Astrocyte (in vitro differentiated cells and primary cell): ENCODE measurements around the gene PDGFD. TPM values are rescaled to one million over a fixed set of nuclear protein-coding genes. Genes with fewer than 3 reads are reported as not detected.

Experiments
- DNase-seq: peaks from one replicate; pipeline ENCODE4 v3.0.0-alpha.2; 2010; ENCODE audit warnings: low read depth
- FAIRE-seq: peaks from 2 replicates; lab custom pipeline; 2011; peaks lifted over from hg19 to GRCh38; lab: Jason Lieb, UNC
- H2AFZ ChIP-seq: 2 replicates; pipeline ENCODE4 v1.6.0; 2012; ENCODE audit warnings: low read depth, low read length, inconsistent platforms
- H3K27ac ChIP-seq: 2 replicates; pipeline ENCODE4 v1.5.1; 2011; ENCODE audit warnings: low read depth, low read length, inconsistent platforms
- H3K27me3 ChIP-seq: 2 replicates; pipeline ENCODE4 v1.6.0; 2011; ENCODE audit warnings: low read length, inconsistent platforms; ENCODE audit not compliant: insufficient read depth
- H3K36me3 ChIP-seq: 2 replicates; pipeline ENCODE4 v1.5.1; 2011; ENCODE audit warnings: low read length, inconsistent platforms; ENCODE audit not compliant: insufficient read depth
- H3K4me1 ChIP-seq: 2 replicates; pipeline ENCODE4 v1.5.1; 2011; ENCODE audit warnings: low read length, inconsistent platforms; ENCODE audit not compliant: insufficient read depth
- H3K4me2 ChIP-seq: 2 replicates; pipeline ENCODE4 v1.6.0; 2012; ENCODE audit warnings: low read length, inconsistent platforms
- H3K4me3 ChIP-seq: 2 replicates; pipeline ENCODE4 v1.5.1; 2011; ENCODE audit warnings: low read depth, mild to moderate bottlenecking, low read length, inconsistent platforms; ENCODE audit not compliant: insufficient read depth
- H3K79me2 ChIP-seq: 2 replicates; pipeline ENCODE4 v1.6.0; 2012; ENCODE audit warnings: mild to moderate bottlenecking, low read length, inconsistent platforms; ENCODE audit not compliant: insufficient read depth
- H3K9ac ChIP-seq: 2 replicates; pipeline ENCODE4 v1.6.0; 2012; ENCODE audit warnings: mild to moderate bottlenecking, low read length, inconsistent platforms
- H3K9me3 ChIP-seq: 2 replicates; pipeline ENCODE4 v1.5.1; 2012; ENCODE audit warnings: low read depth, mild to moderate bottlenecking, low read length, inconsistent platforms; ENCODE audit not compliant: insufficient read depth
- H4K20me1 ChIP-seq: 2 replicates; pipeline ENCODE4 v1.6.0; 2012; ENCODE audit warnings: low read length, inconsistent platforms; ENCODE audit not compliant: insufficient read depth
- H3K27ac Mint-ChIP-seq: one replicate; pipeline ENCODE4 v1.8.0; 2021; ENCODE audit warnings: mild to moderate bottlenecking, mixed read lengths; ENCODE audit not compliant: unreplicated experiment
- H3K27me3 Mint-ChIP-seq: one replicate; pipeline ENCODE4 v1.8.0; 2021; ENCODE audit warnings: low read depth, mixed read lengths; ENCODE audit not compliant: unreplicated experiment
- H3K36me3 Mint-ChIP-seq: one replicate; pipeline ENCODE4 v1.8.0; 2021; ENCODE audit warnings: low read depth, mixed read lengths; ENCODE audit not compliant: unreplicated experiment
- H3K4me1 Mint-ChIP-seq: one replicate; pipeline ENCODE4 v1.8.0; 2021; ENCODE audit warnings: low read depth, mixed read lengths; ENCODE audit not compliant: unreplicated experiment
- H3K4me3 Mint-ChIP-seq: one replicate; pipeline ENCODE4 v1.8.0; 2021; ENCODE audit warnings: mild to moderate bottlenecking, moderate library complexity, mixed read lengths; ENCODE audit not compliant: unreplicated experiment
- H3K9me3 Mint-ChIP-seq: one replicate; pipeline ENCODE4 v1.8.0; 2021; ENCODE audit warnings: mild to moderate bottlenecking, mixed read lengths; ENCODE audit not compliant: unreplicated experiment
- CTCF ChIP-seq: IDR thresholded peaks from 2 replicates; pipeline ENCODE4 v1.5.1; 2011; ENCODE audit warnings: low read depth, mild to moderate bottlenecking, inconsistent platforms, low read length, moderate library complexity; ENCODE audit not compliant: insufficient read depth
- EZH2 ChIP-seq: IDR thresholded peaks from 2 replicates; pipeline ENCODE4 v1.6.1; 2012; ENCODE audit warnings: mild to moderate bottlenecking, low read length, inconsistent platforms; ENCODE audit not compliant: insufficient read depth
- total RNA-seq: library from RNA; stranded (reverse); gene quantifications from 2 replicates; pipeline ENCODE4 v1.2.1, GENCODE V29; 2021

PDGFD gene
- total RNA-seq, 1 donor from 2014 or later: 2.6 TPM

GRCh38 chr11:103953797-103954486 is 210.0 kb downstream of the PDGFD start:
- Histone ChIP-seq H3K4me2 (no peak overlapping the region), H3K9me3 (no peaks in the 10 kb centered on the region), H3K27me3 (no peaks in the 10 kb centered on the region), H3K4me1 (no peaks in the 10 kb centered on the region), H3K36me3 (no peaks in the 10 kb centered on the region), H2AFZ (no peak overlapping the region), H3K9ac (no peak overlapping the region), H3K79me2 (no peaks in the 10 kb centered on the region), H4K20me1 (no peaks in the 10 kb centered on the region), H3K4me3 (no peak overlapping the region), H3K27ac (no peak overlapping the region)
- no peaks in the 10 kb centered on the region for H3K27me3 Mint-ChIP-seq
- TF ChIP-seq EZH2 (no peak), CTCF (no peak)
- FAIRE-seq (no peak), DNase-seq (no peak)
- H3K9me3 Mint-ChIP-seq: no peaks in the 10 kb centered on the region
- H3K27ac Mint-ChIP-seq: no peak overlapping the region
- no peak overlapping the region for H3K4me3 Mint-ChIP-seq
- H3K36me3 Mint-ChIP-seq: no peaks in the 10 kb centered on the region
- H3K4me1 Mint-ChIP-seq: no peaks in the 10 kb centered on the region

DNA sequence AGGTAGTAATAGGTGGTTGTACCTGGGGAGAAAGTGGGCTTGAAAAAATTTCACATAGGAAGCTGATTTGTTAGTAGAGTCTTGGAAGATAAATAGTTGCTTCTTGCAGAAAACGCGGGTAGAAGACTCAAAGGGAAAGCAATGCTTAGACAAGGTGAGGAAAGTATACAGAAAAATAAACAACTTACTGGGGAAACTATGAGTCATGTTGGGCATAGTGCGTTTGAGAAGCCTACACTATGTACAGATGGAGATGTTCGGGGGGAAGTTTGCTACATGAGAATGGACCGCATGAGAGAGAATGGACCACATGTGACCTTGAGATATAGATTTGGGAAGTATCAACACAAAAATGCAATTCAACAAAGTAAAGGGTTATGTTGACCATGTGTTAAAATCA is 214.2 kb downstream of the PDGFD start:
- Mint-ChIP-seq H3K9me3 (no peaks in the 10 kb centered on the region), H3K27ac (no peak overlapping the region), H3K4me1 (peaks cover 2% of the 10 kb centered on the region), H3K36me3 (no peaks in the 10 kb centered on the region), H3K4me3 (no peak overlapping the region), H3K27me3 (no peaks in the 10 kb centered on the region)
- TF ChIP-seq CTCF (no peak), EZH2 (no peak)
- Histone ChIP-seq H3K36me3 (no peaks in the 10 kb centered on the region), H3K27me3 (no peaks in the 10 kb centered on the region), H3K79me2 (no peaks in the 10 kb centered on the region), H3K4me1 (no peaks in the 10 kb centered on the region), H3K4me2 (no peak overlapping the region), H3K27ac (no peak overlapping the region), H4K20me1 (no peaks in the 10 kb centered on the region), H3K4me3 (no peak overlapping the region), H2AFZ (no peak overlapping the region), H3K9me3 (no peaks in the 10 kb centered on the region), H3K9ac (no peak overlapping the region)
- DNase-seq (no peak), FAIRE-seq (no peak)

DNA sequence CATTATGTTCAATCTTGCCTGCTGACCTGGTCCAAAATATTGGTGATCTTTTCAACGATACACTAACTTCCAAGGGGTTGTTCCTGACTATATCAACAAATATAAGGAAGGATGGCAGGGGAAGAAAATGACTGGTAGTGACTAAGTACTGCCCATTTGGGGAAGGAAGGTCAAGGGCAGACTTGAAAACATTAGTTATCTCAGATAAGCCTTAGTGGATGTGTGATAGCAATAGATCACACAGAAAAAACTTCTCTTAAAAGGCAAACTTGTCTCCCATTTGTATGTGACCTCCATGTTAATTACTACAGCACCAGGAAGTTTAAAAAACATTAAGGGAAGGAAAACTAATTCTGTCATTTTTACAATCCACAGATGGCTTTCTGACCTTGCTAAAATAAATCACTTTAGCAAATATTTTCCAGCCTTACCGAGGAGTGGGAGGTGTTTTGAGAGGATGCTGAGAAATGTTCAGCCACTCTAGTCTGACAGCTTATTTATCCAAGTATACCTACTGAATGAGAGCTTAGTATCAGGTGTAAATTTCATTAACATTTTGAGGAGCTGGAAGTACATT is 215.7 kb downstream of the PDGFD start:
- H3K27ac ChIP-seq: no peak overlapping the region
- Mint-ChIP-seq H3K27me3 (no peaks in the 10 kb centered on the region), H3K9me3 (no peaks in the 10 kb centered on the region), H3K4me3 (no peak overlapping the region), H3K4me1 (peaks cover 2% of the 10 kb centered on the region), H3K27ac (no peak overlapping the region), H3K36me3 (no peaks in the 10 kb centered on the region)
- no peak overlapping the region for H2AFZ ChIP-seq
- H4K20me1 ChIP-seq: no peaks in the 10 kb centered on the region
- no peaks in the 10 kb centered on the region for H3K79me2 ChIP-seq
- FAIRE-seq (no peak), DNase-seq (peak; percentile 31)
- no peaks in the 10 kb centered on the region for H3K36me3 ChIP-seq
- no peak overlapping the region for H3K4me3 ChIP-seq
- H3K9ac ChIP-seq: no peak overlapping the region
- H3K4me2 ChIP-seq: no peak overlapping the region
- no peak for TF ChIP-seq CTCF
- no peak for TF ChIP-seq EZH2
- H3K9me3 ChIP-seq: no peaks in the 10 kb centered on the region
- no peaks in the 10 kb centered on the region for H3K27me3 ChIP-seq
- H3K4me1 ChIP-seq: no peaks in the 10 kb centered on the region
